Mesendoderm (in vitro differentiated cells): ENCODE results near the gene SMTNL2.
A peak's percentile ranks its signal among the peaks of the same experiment; 100 is the strongest.

ENCODE experiments used
- DNase-seq: peaks from one replicate; pipeline ENCODE4 v3.0.0; 2013
- H2AK5ac ChIP-seq: 2 replicates; pipeline ENCODE4 v1.6.1; 2013; ENCODE audit warnings: low read length, inconsistent platforms
- H2BK120ac ChIP-seq: 2 replicates; pipeline ENCODE4 v1.6.1; 2013; ENCODE audit warnings: low read depth, mild to moderate bottlenecking, low read length, moderate library complexity, mixed read lengths
- H2BK15ac ChIP-seq: replicated peaks from 2 replicates; pipeline ENCODE4 v1.6.1; 2013; ENCODE audit warnings: low read depth, mild to moderate bottlenecking, moderate library complexity
- H2BK5ac ChIP-seq: 2 replicates; pipeline ENCODE4 v1.6.1; 2013; ENCODE audit warnings: low read length, inconsistent platforms
- H3K18ac ChIP-seq: 2 replicates; pipeline ENCODE4 v1.6.1; 2013; ENCODE audit warnings: mild to moderate bottlenecking, low read length, mixed read lengths
- H3K23ac ChIP-seq: one replicate; pipeline ENCODE4 v1.6.1; 2013; ENCODE audit warnings: low read length
- H3K27ac ChIP-seq: 2 replicates; pipeline ENCODE4 v1.5.1; 2013; ENCODE audit warnings: low read depth, mild to moderate bottlenecking, inconsistent platforms, low read length, moderate library complexity
- H3K27me3 ChIP-seq: 2 replicates; pipeline ENCODE4 v1.6.1; 2013; ENCODE audit warnings: low read length, control low read depth, mild to moderate bottlenecking, inconsistent platforms; ENCODE audit not compliant: insufficient read depth, poor library complexity
- H3K36me3 ChIP-seq: 2 replicates; pipeline ENCODE4 v1.6.1; 2013; ENCODE audit warnings: low read length, inconsistent platforms; ENCODE audit not compliant: control insufficient read depth, insufficient read depth
- H3K4ac ChIP-seq: one replicate; pipeline ENCODE4 v1.6.1; 2013; ENCODE audit warnings: low read depth, mild to moderate bottlenecking, low read length, moderate library complexity
- H3K4me1 ChIP-seq: 2 replicates; pipeline ENCODE4 v1.6.1; 2013; ENCODE audit warnings: low read depth, low read length, inconsistent platforms; ENCODE audit not compliant: control insufficient read depth
- H3K4me2 ChIP-seq: 2 replicates; pipeline ENCODE4 v1.6.1; 2013; ENCODE audit warnings: low read length
- H3K4me3 ChIP-seq: 2 replicates; pipeline ENCODE4 v1.5.1; 2013; ENCODE audit warnings: mild to moderate bottlenecking, low read length
- H3K56ac ChIP-seq: one replicate; pipeline ENCODE4 v1.6.1; 2013; ENCODE audit warnings: low read length
- H3K79me1 ChIP-seq: 2 replicates; pipeline ENCODE4 v1.6.1; 2013; ENCODE audit warnings: low read length, inconsistent platforms
- H3K79me2 ChIP-seq: 2 replicates; pipeline ENCODE4 v1.6.1; 2013; ENCODE audit warnings: mild to moderate bottlenecking, low read length; ENCODE audit not compliant: control insufficient read depth, insufficient read depth
- H3K9ac ChIP-seq: 2 replicates; pipeline ENCODE4 v1.6.1; 2013; ENCODE audit warnings: low read length, inconsistent platforms
- H4K5ac ChIP-seq: one replicate; pipeline ENCODE4 v1.6.1; 2013; ENCODE audit warnings: low read length
- H4K8ac ChIP-seq: one replicate; pipeline ENCODE4 v1.6.1; 2013; ENCODE audit warnings: low read depth, mild to moderate bottlenecking, control low read depth, low read length, moderate library complexity
- WGBS: extraction: QIAGEN DNeasy Blood & Tissue Kit; methylation state at CpG from one replicate; pipeline ENCODE4 v1.1.7; 2013; ENCODE audit warnings: low lambda C conversion rate, missing lambda C conversion rate; ENCODE audit not compliant: insufficient coverage; ENCODE audit errors: extremely low coverage; 5-methylcytosine and 5-hydroxymethylcytosine counted together

SMTNL2 gene

GRCh38 chr17:4560837-4561256 is 23.5 kb upstream of the SMTNL2 start:
- Histone ChIP-seq H3K56ac (no peak overlapping the region), H3K9ac (no peak overlapping the region), H3K4ac (no peak overlapping the region), H2AK5ac (no peak overlapping the region), H4K5ac (no peak overlapping the region), H3K79me2 (no peaks in the 10 kb centered on the region), H4K8ac (no peak overlapping the region), H3K27ac (no peak overlapping the region), H3K4me2 (no peak overlapping the region), H3K27me3 (no peaks in the 10 kb centered on the region), H2BK120ac (no peak overlapping the region), H3K36me3 (no peaks in the 10 kb centered on the region), H3K4me1 (peaks cover 3% of the 10 kb centered on the region), H3K4me3 (no peak overlapping the region), H2BK5ac (no peak overlapping the region), H3K79me1 (no peaks in the 10 kb centered on the region), H3K18ac (no peak overlapping the region), H2BK15ac (no peak overlapping the region), H3K23ac (no peak overlapping the region)
- WGBS = no CpG with 5 or more reads among the region's 11 CpGs
- DNase-seq = peak; percentile 35

- WGBS = no CpG with 5 or more reads among the region's 8 CpGs
- Histone ChIP-seq H3K4me3 (no peak overlapping the region), H3K79me2 (no peaks in the 10 kb centered on the region), H3K4me1 (no peaks in the 10 kb centered on the region), H3K56ac (no peak overlapping the region), H2BK15ac (no peak overlapping the region), H2BK5ac (no peak overlapping the region), H4K5ac (no peak overlapping the region), H3K27me3 (no peaks in the 10 kb centered on the region), H3K4ac (no peak overlapping the region), H3K18ac (no peak overlapping the region), H3K79me1 (no peaks in the 10 kb centered on the region), H2BK120ac (no peak overlapping the region), H3K36me3 (no peaks in the 10 kb centered on the region), H3K4me2 (no peak overlapping the region), H4K8ac (no peak overlapping the region), H3K9ac (no peak overlapping the region), H2AK5ac (no peak overlapping the region), H3K23ac (no peak overlapping the region), H3K27ac (no peak overlapping the region)
- no peak for DNase-seq
These were observed 22.0 kb upstream of the SMTNL2 start for GRCh38 chr17:4562015-4562969.

- H3K27ac ChIP-seq = no peak overlapping the region
- peak; percentile 89 for DNase-seq
- H3K79me1 ChIP-seq = no peaks in the 10 kb centered on the region
- WGBS = no CpG with 5 or more reads among the region's 16 CpGs
- no peak overlapping the region for H2BK120ac ChIP-seq
- no peak overlapping the region for H4K5ac ChIP-seq
- no peak overlapping the region for H3K23ac ChIP-seq
- H2BK15ac ChIP-seq = no peak overlapping the region
- no peak overlapping the region for H3K4me2 ChIP-seq
- H3K18ac ChIP-seq = no peak overlapping the region
- no peak overlapping the region for H2AK5ac ChIP-seq
- H4K8ac ChIP-seq = no peak overlapping the region
- no peak overlapping the region for H3K4ac ChIP-seq
- no peak overlapping the region for H2BK5ac ChIP-seq
- peak overlapping the region; percentile 72 for H3K56ac ChIP-seq
- H3K79me2 ChIP-seq = no peaks in the 10 kb centered on the region
- no peaks in the 10 kb centered on the region for H3K36me3 ChIP-seq
- H3K4me1 ChIP-seq = no peaks in the 10 kb centered on the region
- H3K9ac ChIP-seq = no peak overlapping the region
- no peaks in the 10 kb centered on the region for H3K27me3 ChIP-seq
- H3K4me3 ChIP-seq = no peak overlapping the region
These were observed 18.9 kb upstream of the SMTNL2 start for GRCh38 chr17:4565209-4566141.

- Histone ChIP-seq H4K8ac (no peak overlapping the region), H3K4me2 (no peak overlapping the region), H3K56ac (no peak overlapping the region), H2AK5ac (no peak overlapping the region), H3K18ac (no peak overlapping the region), H3K79me1 (no peaks in the 10 kb centered on the region), H3K4me1 (no peaks in the 10 kb centered on the region), H2BK15ac (no peak overlapping the region), H3K4me3 (no peak overlapping the region), H3K27ac (no peak overlapping the region), H4K5ac (no peak overlapping the region), H3K79me2 (no peaks in the 10 kb centered on the region), H3K4ac (no peak overlapping the region), H2BK5ac (no peak overlapping the region), H2BK120ac (no peak overlapping the region), H3K27me3 (no peaks in the 10 kb centered on the region), H3K23ac (no peak overlapping the region), H3K9ac (no peak overlapping the region), H3K36me3 (no peaks in the 10 kb centered on the region)
- no CpG with 5 or more reads among the region's 5 CpGs for WGBS
- peak; percentile 85 for DNase-seq
These were observed 17.5 kb upstream of the SMTNL2 start for GRCh38 chr17:4566785-4567184.

GRCh38 chr17:4569591-4569990 is 14.7 kb upstream of the SMTNL2 start:
- no peaks in the 10 kb centered on the region for H3K79me1 ChIP-seq
- no peak overlapping the region for H3K18ac ChIP-seq
- H3K23ac ChIP-seq = no peak overlapping the region
- H4K8ac ChIP-seq = no peak overlapping the region
- H3K56ac ChIP-seq = no peak overlapping the region
- no peak overlapping the region for H2AK5ac ChIP-seq
- H3K27me3 ChIP-seq = no peaks in the 10 kb centered on the region
- no CpG with 5 or more reads among the region's 1 CpG for WGBS
- H3K79me2 ChIP-seq = no peaks in the 10 kb centered on the region
- H3K4me1 ChIP-seq = no peaks in the 10 kb centered on the region
- H3K36me3 ChIP-seq = no peaks in the 10 kb centered on the region
- no peak overlapping the region for H4K5ac ChIP-seq
- H3K4ac ChIP-seq = no peak overlapping the region
- H3K9ac ChIP-seq = no peak overlapping the region
- H2BK15ac ChIP-seq = no peak overlapping the region
- H3K4me3 ChIP-seq = no peak overlapping the region
- H2BK5ac ChIP-seq = no peak overlapping the region
- DNase-seq = no peak
- no peak overlapping the region for H2BK120ac ChIP-seq
- no peak overlapping the region for H3K4me2 ChIP-seq
- no peak overlapping the region for H3K27ac ChIP-seq
